Smooth muscle cell (in vitro differentiated cells): Measurements from ENCODE around the gene BRI3BP. TPM values are rescaled to one million over a fixed set of nuclear protein-coding genes. Genes with fewer than 3 reads are reported as not detected.

Experiments
- DNase-seq: peaks from one replicate; lab custom pipeline; 2025; ENCODE audit not compliant: unreplicated experiment; lab: John Stamatoyannopoulos, UW
- H2AFZ ChIP-seq: fragments of 200-600 bp; sonication (generic); 2 replicates; pipeline ENCODE4 v1.6.0; 2016; ENCODE audit warnings: antibody characterized with exemption, low read depth, mild to moderate bottlenecking
- H3F3A ChIP-seq: fragments of 200-600 bp; sonication (generic); 2 replicates; pipeline ENCODE4 v1.6.0; 2017; ENCODE audit warnings: antibody characterized with exemption, low read depth
- H3K27ac ChIP-seq: fragments of 200-600 bp; sonication (generic); 2 replicates; pipeline ENCODE4 v1.5.1; 2016; ENCODE audit warnings: low read depth, mild to moderate bottlenecking
- H3K27me3 ChIP-seq: fragments of 200-600 bp; sonication (generic); 2 replicates; pipeline ENCODE4 v1.6.1; 2016; ENCODE audit warnings: low read depth, mild to moderate bottlenecking
- H3K36me3 ChIP-seq: fragments of 200-600 bp; sonication (generic); 2 replicates; pipeline ENCODE4 v1.5.1; 2016; ENCODE audit warnings: low read depth
- H3K4me1 ChIP-seq: fragments of 200-600 bp; sonication (generic); 2 replicates; pipeline ENCODE4 v1.5.1; 2016; ENCODE audit warnings: low read depth
- H3K4me2 ChIP-seq: fragments of 200-600 bp; sonication (generic); 2 replicates; pipeline ENCODE4 v1.6.0; 2016; ENCODE audit warnings: mild to moderate bottlenecking
- H3K4me3 ChIP-seq: fragments of 200-600 bp; sonication (generic); 2 replicates; pipeline ENCODE4 v1.5.1; 2016; ENCODE audit warnings: mild to moderate bottlenecking
- H3K79me2 ChIP-seq: fragments of 200-600 bp; sonication (generic); 2 replicates; pipeline ENCODE4 v1.6.0; 2016; ENCODE audit warnings: low read depth, mild to moderate bottlenecking
- H3K9ac ChIP-seq: fragments of 200-600 bp; sonication (generic); 2 replicates; pipeline ENCODE4 v1.6.0; 2016; ENCODE audit warnings: low read depth
- H3K9me3 ChIP-seq: fragments of 200-600 bp; sonication (generic); replicated peaks from 2 replicates; pipeline ENCODE4 v1.5.1; 2016; ENCODE audit warnings: low read depth
- H4K20me1 ChIP-seq: fragments of 200-600 bp; sonication (generic); 2 replicates; pipeline ENCODE4 v1.6.0; 2016; ENCODE audit warnings: low read depth
- CTCF ChIP-seq: fragments of 200-600 bp; sonication (generic); IDR thresholded peaks from 2 replicates; pipeline ENCODE4 v1.5.1; 2017; ENCODE audit warnings: borderline replicate concordance, mild to moderate bottlenecking, antibody characterized with exemption; ENCODE audit not compliant: insufficient read depth, poor library complexity, severe bottlenecking
- WGBS: methylation state at CpG from one replicate; pipeline ENCODE4 v1.1.7; 2016; ENCODE audit warnings: low lambda C conversion rate; 5-methylcytosine and 5-hydroxymethylcytosine counted together
- polyA plus RNA-seq: library from polyadenylated mRNA; unstranded; fragments of >200 nt; fragmentation: Nextera tagmentation; extraction: Ambion mirVana; gene quantifications from 2 replicates; pipeline ENCODE4 v1.2.1, GENCODE V29; 2016
- total RNA-seq: library from RNA; depleted of rRNA; stranded (reverse); fragments of >200 nt; gene quantifications from 2 replicates; pipeline ENCODE4 v1.2.3, GENCODE V29; 2014

The BRI3BP gene
- total and polyA plus RNA-seq, 2 experiments from 2014 or later, result 1.2 to 1.8 TPM

- Histone ChIP-seq H3K36me3 (peaks cover 4% of the 10 kb centered on the region), H4K20me1 (no peaks in the 10 kb centered on the region), H2AFZ (no peak overlapping the region), H3K4me1 (no peaks in the 10 kb centered on the region), H3K79me2 (no peaks in the 10 kb centered on the region), H3K9ac (no peak overlapping the region), H3K27me3 (no peaks in the 10 kb centered on the region), H3F3A (no peaks in the 10 kb centered on the region), H3K9me3 (no peaks in the 10 kb centered on the region), H3K4me2 (no peak overlapping the region), H3K4me3 (no peak overlapping the region), H3K27ac (no peak overlapping the region)
- over 99% methylated on average over 22 of the region's 22 CpGs for WGBS
- no peak for TF ChIP-seq CTCF
- no peak for DNase-seq
Measured at GRCh38 chr12:124964251-124964650, 29.2 kb upstream of the BRI3BP start.

GRCh38 chr12:124964836-124965462, 28.5 kb upstream of the BRI3BP start:
- no peaks in the 10 kb centered on the region for H3K79me2 ChIP-seq
- H3F3A ChIP-seq, result no peaks in the 10 kb centered on the region
- H3K9me3 ChIP-seq, result no peaks in the 10 kb centered on the region
- no peak overlapping the region for H3K4me3 ChIP-seq
- no peaks in the 10 kb centered on the region for H4K20me1 ChIP-seq
- H3K27ac ChIP-seq, result no peak overlapping the region
- no peaks in the 10 kb centered on the region for H3K27me3 ChIP-seq
- no peak for TF ChIP-seq CTCF
- H3K4me1 ChIP-seq, result no peaks in the 10 kb centered on the region
- H3K4me2 ChIP-seq, result no peak overlapping the region
- peaks cover 4% of the 10 kb centered on the region for H3K36me3 ChIP-seq
- no peak overlapping the region for H2AFZ ChIP-seq
- no peak overlapping the region for H3K9ac ChIP-seq
- over 99% methylated on average over 14 of the region's 15 CpGs for WGBS
- no peak for DNase-seq

- Histone ChIP-seq H3K4me1 (no peaks in the 10 kb centered on the region), H3K36me3 (no peaks in the 10 kb centered on the region), H3K9me3 (no peaks in the 10 kb centered on the region), H2AFZ (no peak overlapping the region), H3F3A (no peaks in the 10 kb centered on the region), H3K27me3 (no peaks in the 10 kb centered on the region), H3K4me3 (no peak overlapping the region), H3K79me2 (no peaks in the 10 kb centered on the region), H4K20me1 (no peaks in the 10 kb centered on the region), H3K4me2 (no peak overlapping the region), H3K27ac (no peak overlapping the region), H3K9ac (no peak overlapping the region)
- 99% methylated on average over 19 of the region's 22 CpGs for WGBS
- DNase-seq, result no peak
- no peak for TF ChIP-seq CTCF
Measured at GRCh38 chr12:124967016-124967739, 26.3 kb upstream of the BRI3BP start.
